DMS53 (cell line): ENCODE results near the gene MYLK2.

Experiments used
- DNase-seq: peaks from one replicate; lab custom pipeline; 2025; lab: John Stamatoyannopoulos, UW

The MYLK2 gene

GRCh38 chr20:31835977-31836852, 17.1 kb downstream of the MYLK2 start:
- peak; percentile 95 for DNase-seq

- no peak for DNase-seq
Measured at GRCh38 chr20:31836853-31837608, 17.9 kb downstream of the MYLK2 start.

GRCh38 chr20:31837896-31838397, 18.8 kb downstream of the MYLK2 start:
- DNase-seq: no peak

- no peak for DNase-seq
Measured at GRCh38 chr20:31838646-31839292, 19.6 kb downstream of the MYLK2 start.

GRCh38 chr20:31839782-31840487, 20.8 kb downstream of the MYLK2 start:
- no peak for DNase-seq

GRCh38 chr20:31840906-31841816, 22.0 kb downstream of the MYLK2 start:
- DNase-seq: no peak

GRCh38 chr20:31841928-31842327, 22.8 kb downstream of the MYLK2 start:
- DNase-seq: no peak

- no peak for DNase-seq
Measured at GRCh38 chr20:31842471-31843157, 23.5 kb downstream of the MYLK2 start.

GRCh38 chr20:31843288-31843687, 24.1 kb downstream of the MYLK2 start:
- no peak for DNase-seq

GRCh38 chr20:31843881-31844280, 24.7 kb downstream of the MYLK2 start:
- no peak for DNase-seq

- DNase-seq: no peak
Measured at GRCh38 chr20:31844737-31845299, 25.7 kb downstream of the MYLK2 start.

- DNase-seq: no peak
Measured at GRCh38 chr20:31845300-31845863, 26.2 kb downstream of the MYLK2 start, which contains the start of gene FOXS1. FOXS1 (minus strand) TSS chr20:31845604; CDS start chr20:31845542, 62 bp downstream.

GRCh38 chr20:31846793-31847138, 27.6 kb downstream of the MYLK2 start:
- no peak for DNase-seq

- DNase-seq: no peak
Measured at GRCh38 chr20:31848088-31848999, 29.2 kb downstream of the MYLK2 start.

GRCh38 chr20:31849306-31849930, 30.3 kb downstream of the MYLK2 start:
- peak; percentile 93 for DNase-seq

GRCh38 chr20:31851240-31851955, 32.2 kb downstream of the MYLK2 start:
- DNase-seq: peak; percentile 32

- DNase-seq: no peak
Measured at GRCh38 chr20:31853481-31853880, 34.3 kb downstream of the MYLK2 start.
